Activated CD4-positive, alpha-beta T cell treated with anti-CD3 and anti-CD28 coated beads, Interleukin-2, amount 50 U/mL, for 48 hours (primary cell): ENCODE data around the gene CCDC110.

Experiments
- DNase-seq, 2 experiments: peaks; one replicate each; pipeline ENCODE4 v3.0.0-alpha.2; 2020

The CCDC110 gene

GRCh38 chr4:185412412-185412811 lies 59.1 kb downstream of the CCDC110 start:
- no peak for DNase-seq

- no peak for DNase-seq
Observed at GRCh38 chr4:185411849-185412248, 59.7 kb downstream of the CCDC110 start.

GRCh38 chr4:185408432-185408831 lies 63.1 kb downstream of the CCDC110 start:
- no peak for DNase-seq

- no peak for DNase-seq
Observed at GRCh38 chr4:185405296-185405999, 66.1 kb downstream of the CCDC110 start.

- no peak for DNase-seq
Observed at GRCh38 chr4:185404031-185404430, 67.5 kb downstream of the CCDC110 start.

GRCh38 chr4:185399466-185399865 lies 72.1 kb downstream of the CCDC110 start:
- DNase-seq, result no peak

- DNase-seq, result no peak
Observed at GRCh38 chr4:185398618-185399017, 72.9 kb downstream of the CCDC110 start.

- DNase-seq, result no peak
Observed at GRCh38 chr4:185396724-185397385, 74.7 kb downstream of the CCDC110 start, which contains the start of gene ANKRD37. TSS of gene ANKRD37 (plus strand) at chr4:185396841. CDS start at chr4:185396924, 83 bp downstream.

- peak; percentile 96 to 97 for DNase-seq
Observed at GRCh38 chr4:185395956-185396723, 75.4 kb downstream of the CCDC110 start.

- DNase-seq, result no peak
Observed at GRCh38 chr4:185395238-185395955, 76.1 kb downstream of the CCDC110 start, which contains the start of gene LRP2BP. TSS of gene LRP2BP (minus strand) at chr4:185395924. CDS start at chr4:185378186, 17,738 bp downstream.
